HCT116 (cell line): ENCODE results near the gene SUSD4.

ENCODE experiments used
- CTCF ChIP-seq, 3 experiments: fragments of 200-600 bp in 1 of 3; sonication (generic) in 1 of 3; IDR thresholded peaks in 2 of 3; conservative IDR thresholded peaks in 1 of 3; 2 replicates each; pipeline ENCODE4 v1.5.1; 2012 to 2017; ENCODE audit warnings: low read depth in 2 of 3, low read length in 2 of 3, antibody characterized with exemption in 1 of 3, borderline replicate concordance in 1 of 3, control low read depth in 1 of 3, mild to moderate bottlenecking in 1 of 3, mixed read lengths in 1 of 3, mixed run types in 1 of 3, moderate library complexity in 1 of 3; ENCODE audit not compliant: insufficient read depth in 1 of 3
- EZH2 ChIP-seq: fragments of 200-600 bp; sonication (generic); IDR thresholded peaks from 2 replicates; pipeline ENCODE4 v1.6.1; 2017; ENCODE audit warnings: antibody characterized with exemption, mixed run types
- MAX ChIP-seq: IDR thresholded peaks from 2 replicates; pipeline ENCODE4 v1.6.1; 2012
- POLR2A ChIP-seq: IDR thresholded peaks from 2 replicates; pipeline ENCODE4 v1.7.0; 2011; ENCODE audit warnings: borderline replicate concordance; ENCODE audit not compliant: insufficient read depth, insufficient read length; ENCODE audit errors: extremely low read depth
- POLR2AphosphoS5 ChIP-seq: IDR thresholded peaks from 2 replicates; pipeline ENCODE4 v1.6.1; 2011; ENCODE audit warnings: mild to moderate bottlenecking, low read depth, low read length, moderate library complexity
- SIN3A ChIP-seq: IDR thresholded peaks from 2 replicates; pipeline ENCODE4 v1.6.1; 2012; ENCODE audit warnings: low read depth
- SP1 ChIP-seq: IDR thresholded peaks from 2 replicates; pipeline ENCODE4 v1.6.1; 2012; ENCODE audit warnings: low read depth
- YY1 ChIP-seq: IDR thresholded peaks from 2 replicates; pipeline ENCODE4 v1.6.1; 2011; ENCODE audit warnings: low read length, low read depth, moderate library complexity, mild to moderate bottlenecking; ENCODE audit not compliant: insufficient replicate concordance; ENCODE audit errors: extremely low read depth
- ZNF274 ChIP-seq: fragments of 200-500 bp; sonication (Bioruptor generic); IDR thresholded peaks from 2 replicates; pipeline ENCODE4 v1.6.1; 2014; ENCODE audit warnings: mild to moderate bottlenecking, low read depth, low read length, inconsistent platforms

GRCh38 chr1:223288826-223289225 is 75.2 kb downstream of the SUSD4 start:
- TF ChIP-seq CTCF (IDR thresholded peaks at IDR 0.05 in 2 of 3, conservative IDR thresholded peaks at IDR 0.05 in 1 of 3; ENCODE audit: borderline replicate concordance in 1 of 3, insufficient read depth in 1 of 3, low read depth in 2 of 3, low read length in 2 of 3) (no peak), ZNF274 (no peak), MAX (no peak), SP1 (no peak), POLR2AphosphoS5 (no peak), POLR2A (no peak), YY1 (no peak), EZH2 (no peak), SIN3A (no peak)
